ENCODE data around the gene TDRD3. TPM values are rescaled to one million over a fixed set of nuclear protein-coding genes. Genes with fewer than 3 reads are reported as not detected.

Gene TDRD3
- total RNA-seq, 3 donors from 2014 or later = 30.6 to 52.1 (median 32.1) TPM

GRCh38 chr13:60379837-60380565, 17.0 kb upstream of the TDRD3 start:
- Histone ChIP-seq H3K4me1 (no peaks in the 10 kb centered on the region), H3K9me3 (no peaks in the 10 kb centered on the region), H3K36me3 (no peaks in the 10 kb centered on the region), H3K27me3 (no peaks in the 10 kb centered on the region), H3K27ac (no peak overlapping the region), H3K4me3 (no peak overlapping the region)
- TF ChIP-seq CTCF (IDR thresholded peaks at IDR 0.05) (no peak), POLR2AphosphoS5 (IDR thresholded peaks at IDR 0.05) (no peak), POLR2A (IDR thresholded peaks at IDR 0.05) (no peak)
- intact Hi-C loops (cut with DNase I; ENCODE audit: low total_unique reads) = no loop called here
- DNase-seq (ENCODE audit: low spot score in 2 of 2) = no peak

GRCh38 chr13:60384911-60385310, 12.1 kb upstream of the TDRD3 start:
- no peak for DNase-seq (ENCODE audit: low spot score in 2 of 2)
- TF ChIP-seq POLR2A (IDR thresholded peaks at IDR 0.05) = no peak
- no peak for TF ChIP-seq CTCF (IDR thresholded peaks at IDR 0.05)
- TF ChIP-seq POLR2AphosphoS5 (IDR thresholded peaks at IDR 0.05) = no peak
- Histone ChIP-seq H3K27me3 (no peaks in the 10 kb centered on the region), H3K4me3 (no peak overlapping the region), H3K4me1 (no peaks in the 10 kb centered on the region), H3K27ac (no peak overlapping the region), H3K36me3 (no peaks in the 10 kb centered on the region), H3K9me3 (no peaks in the 10 kb centered on the region)
- intact Hi-C loops (cut with DNase I; ENCODE audit: low total_unique reads) = no loop called here

GRCh38 chr13:60386250-60386649, 10.8 kb upstream of the TDRD3 start:
- DNase-seq (ENCODE audit: low spot score in 2 of 2) = no peak
- no peaks in the 10 kb centered on the region for H3K9me3 ChIP-seq
- TF ChIP-seq CTCF (IDR thresholded peaks at IDR 0.05) (no peak), POLR2AphosphoS5 (IDR thresholded peaks at IDR 0.05) (no peak), POLR2A (IDR thresholded peaks at IDR 0.05) (no peak)
- no peaks in the 10 kb centered on the region for H3K36me3 ChIP-seq
- H3K4me3 ChIP-seq = no peak overlapping the region
- H3K27ac ChIP-seq = no peak overlapping the region
- H3K27me3 ChIP-seq = no peaks in the 10 kb centered on the region
- H3K4me1 ChIP-seq = no peaks in the 10 kb centered on the region
- intact Hi-C loops (cut with DNase I; ENCODE audit: low total_unique reads) = no loop called here

GRCh38 chr13:60392131-60392530, 4.9 kb upstream of the TDRD3 start:
- Histone ChIP-seq H3K4me3 (no peak overlapping the region), H3K9me3 (no peaks in the 10 kb centered on the region), H3K4me1 (no peaks in the 10 kb centered on the region), H3K36me3 (no peaks in the 10 kb centered on the region), H3K27me3 (no peaks in the 10 kb centered on the region), H3K27ac (no peak overlapping the region)
- intact Hi-C loops (cut with DNase I; ENCODE audit: low total_unique reads) = no loop called here
- DNase-seq (ENCODE audit: low spot score in 2 of 2) = no peak
- TF ChIP-seq POLR2A (IDR thresholded peaks at IDR 0.05) (no peak), CTCF (IDR thresholded peaks at IDR 0.05) (no peak), POLR2AphosphoS5 (IDR thresholded peaks at IDR 0.05) (no peak)

- peak; percentile 25 to 69 (median 66) for TF ChIP-seq POLR2AphosphoS5 (IDR thresholded peaks at IDR 0.05)
- TF ChIP-seq POLR2A (IDR thresholded peaks at IDR 0.05) = peak; percentile 21
- no peak for TF ChIP-seq CTCF (IDR thresholded peaks at IDR 0.05)
- no peaks in the 10 kb centered on the region for H3K36me3 ChIP-seq
- peak overlapping the region; percentile 73 to 88 (median 86) for H3K4me3 ChIP-seq
- H3K9me3 ChIP-seq = no peaks in the 10 kb centered on the region
- DNase-seq (ENCODE audit: low spot score in 2 of 2) = peak; percentile 80 to 84
- H3K27me3 ChIP-seq = no peaks in the 10 kb centered on the region
- H3K27ac ChIP-seq = peak overlapping the region; percentile 94 to 99
- intact Hi-C loops (cut with DNase I; ENCODE audit: low total_unique reads) = no loop called here
- no peaks in the 10 kb centered on the region for H3K4me1 ChIP-seq
These were observed 843 bp upstream of the TDRD3 start for GRCh38 chr13:60395971-60396782.

Measured in breast epithelium (tissue), 4 donors.